Neural crest cell (in vitro differentiated cells): ENCODE data around the gene DDX51. TPM values are rescaled to one million over a fixed set of nuclear protein-coding genes. Genes with fewer than 3 reads are reported as not detected.

ENCODE experiments used
- DNase-seq: peaks from one replicate; pipeline ENCODE4 v3.0.0; 2021; ENCODE audit warnings: low read depth, mixed read lengths, low spot score
- H3K27ac Mint-ChIP-seq: one replicate; pipeline ENCODE4 v1.8.0; 2021; ENCODE audit warnings: mild to moderate bottlenecking, mixed read lengths; ENCODE audit not compliant: unreplicated experiment
- H3K27me3 Mint-ChIP-seq: 2 replicates; pipeline ENCODE4 v1.8.0; 2021; ENCODE audit warnings: low read depth, mild to moderate bottlenecking, mixed read lengths
- H3K36me3 Mint-ChIP-seq: 2 replicates; pipeline ENCODE4 v1.8.0; 2021; ENCODE audit warnings: low read depth, mild to moderate bottlenecking, mixed read lengths
- H3K4me1 Mint-ChIP-seq: 2 replicates; pipeline ENCODE4 v1.8.0; 2021; ENCODE audit warnings: mixed read lengths
- H3K4me3 Mint-ChIP-seq: one replicate; pipeline ENCODE4 v1.8.0; 2021; ENCODE audit warnings: mild to moderate bottlenecking, mixed read lengths
- H3K9me3 Mint-ChIP-seq: 2 replicates; pipeline ENCODE4 v1.8.0; 2021; ENCODE audit warnings: mixed read lengths
- total RNA-seq: library from RNA; stranded (reverse); gene quantifications from 2 replicates; pipeline ENCODE4 v1.2.1, GENCODE V29; 2021
- TF ChIP-seq, protein P1 (sequence below): fragments of 200-600 bp; sonication (generic); conservative IDR thresholded peaks from 2 replicates; pipeline ENCODE4 v1.5.0; 2021; ENCODE audit warnings: antibody characterized with exemption, mild to moderate bottlenecking

DDX51 gene
- total RNA-seq, 1 donor from 2014 or later, result 33.3 TPM

DNA sequence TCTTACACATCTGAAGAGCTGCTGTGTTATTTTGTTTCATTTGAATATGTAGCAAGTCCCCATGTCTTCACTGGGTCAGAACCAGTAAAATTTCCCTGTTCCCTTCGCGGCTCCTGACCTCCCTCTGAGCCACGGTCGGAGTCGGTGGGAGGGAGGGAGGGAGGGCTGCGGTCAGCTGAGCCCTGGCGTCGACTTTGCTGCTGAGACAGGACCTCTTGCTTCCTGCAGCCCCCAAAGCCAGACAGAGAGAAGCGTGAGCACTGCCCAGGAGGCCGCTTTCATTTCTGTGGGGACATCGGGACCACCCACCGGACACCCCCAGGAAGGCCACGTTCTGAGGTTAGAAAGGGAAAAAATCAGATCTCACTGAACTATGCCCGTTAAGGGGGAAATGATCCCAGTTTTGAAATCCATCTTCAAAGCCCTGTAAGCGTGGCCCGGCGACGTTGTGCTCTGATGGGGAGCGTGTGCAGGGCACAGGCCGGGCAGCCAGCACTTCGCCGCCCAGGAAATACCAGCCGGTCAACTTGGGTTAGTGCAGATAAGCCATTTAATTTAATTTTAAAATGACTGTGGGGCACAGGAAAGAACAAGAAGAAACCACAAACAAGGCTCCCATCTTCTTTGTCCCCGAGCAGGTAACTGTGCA lies 42.2 kb upstream of the DDX51 start:
- Mint-ChIP-seq H3K36me3 (no peaks in the 10 kb centered on the region), H3K27ac (no peak overlapping the region), H3K4me3 (no peak overlapping the region), H3K9me3 (no peaks in the 10 kb centered on the region), H3K4me1 (peaks cover 4% of the 10 kb centered on the region), H3K27me3 (peaks cover 85% of the 10 kb centered on the region)
- DNase-seq, result no peak
- TF ChIP-seq, protein P1, sequence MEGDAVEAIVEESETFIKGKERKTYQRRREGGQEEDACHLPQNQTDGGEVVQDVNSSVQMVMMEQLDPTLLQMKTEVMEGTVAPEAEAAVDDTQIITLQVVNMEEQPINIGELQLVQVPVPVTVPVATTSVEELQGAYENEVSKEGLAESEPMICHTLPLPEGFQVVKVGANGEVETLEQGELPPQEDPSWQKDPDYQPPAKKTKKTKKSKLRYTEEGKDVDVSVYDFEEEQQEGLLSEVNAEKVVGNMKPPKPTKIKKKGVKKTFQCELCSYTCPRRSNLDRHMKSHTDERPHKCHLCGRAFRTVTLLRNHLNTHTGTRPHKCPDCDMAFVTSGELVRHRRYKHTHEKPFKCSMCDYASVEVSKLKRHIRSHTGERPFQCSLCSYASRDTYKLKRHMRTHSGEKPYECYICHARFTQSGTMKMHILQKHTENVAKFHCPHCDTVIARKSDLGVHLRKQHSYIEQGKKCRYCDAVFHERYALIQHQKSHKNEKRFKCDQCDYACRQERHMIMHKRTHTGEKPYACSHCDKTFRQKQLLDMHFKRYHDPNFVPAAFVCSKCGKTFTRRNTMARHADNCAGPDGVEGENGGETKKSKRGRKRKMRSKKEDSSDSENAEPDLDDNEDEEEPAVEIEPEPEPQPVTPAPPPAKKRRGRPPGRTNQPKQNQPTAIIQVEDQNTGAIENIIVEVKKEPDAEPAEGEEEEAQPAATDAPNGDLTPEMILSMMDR, result no peak

DNA sequence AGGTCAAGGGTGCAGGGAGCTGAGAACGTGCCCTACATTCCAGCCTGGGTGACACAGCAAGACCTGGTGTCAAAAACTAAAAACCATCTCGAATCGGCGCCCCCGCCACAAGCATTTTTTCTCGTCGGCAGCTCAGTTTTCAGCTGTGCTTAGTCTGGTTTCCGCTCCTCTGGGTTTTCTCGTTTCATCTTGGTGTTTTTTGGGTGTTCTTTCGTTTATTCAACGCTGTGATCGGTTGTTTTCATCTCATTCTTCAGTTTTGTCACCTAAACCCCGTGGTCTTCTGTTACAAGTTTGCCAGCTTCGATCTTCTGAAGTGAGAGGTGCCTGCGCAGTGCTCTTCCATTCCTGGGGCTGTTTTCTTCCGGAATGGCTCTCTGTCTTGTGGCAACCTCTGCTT lies 41.6 kb upstream of the DDX51 start:
- Mint-ChIP-seq H3K36me3 (no peaks in the 10 kb centered on the region), H3K4me1 (peaks cover 4% of the 10 kb centered on the region), H3K27ac (no peak overlapping the region), H3K27me3 (peaks cover 84% of the 10 kb centered on the region), H3K9me3 (no peaks in the 10 kb centered on the region), H3K4me3 (no peak overlapping the region)
- no peak for DNase-seq
- TF ChIP-seq, protein P1, result no peak

DNA sequence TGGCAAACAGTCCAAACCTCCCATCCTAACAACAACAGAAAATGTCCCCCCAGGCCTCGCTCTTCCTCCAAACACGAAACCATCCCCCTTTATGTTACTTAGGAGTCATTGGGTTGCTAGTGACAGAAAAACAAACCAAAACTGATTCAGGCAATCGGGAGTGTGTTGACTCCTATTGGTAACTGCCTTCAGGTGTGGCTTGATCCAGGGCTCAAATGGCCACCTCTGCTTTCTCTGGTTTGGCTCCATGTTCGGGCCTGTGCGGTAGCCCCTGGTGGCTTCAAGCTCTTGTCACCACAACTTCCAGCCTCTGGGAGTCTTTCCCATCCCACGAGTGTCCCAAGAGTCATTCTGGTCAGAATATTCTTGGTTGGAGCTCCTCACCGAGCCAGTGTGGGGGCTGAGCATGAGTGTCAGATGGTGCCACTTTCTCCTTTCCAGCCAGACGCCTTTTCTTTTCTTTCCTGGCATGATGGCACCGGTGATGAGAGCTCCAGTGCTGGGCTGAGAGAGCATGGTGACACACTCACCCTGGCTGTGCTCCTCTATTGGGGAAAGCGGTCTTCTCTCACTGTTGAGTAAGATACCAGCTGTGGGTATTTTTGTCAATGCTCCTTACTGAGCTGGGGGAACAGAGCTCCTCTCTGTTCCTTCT lies 38.7 kb upstream of the DDX51 start:
- no peak overlapping the region for H3K27ac Mint-ChIP-seq
- H3K4me1 Mint-ChIP-seq, result peaks cover 8% of the 10 kb centered on the region
- DNase-seq, result no peak
- TF ChIP-seq, protein P1, result no peak
- peaks cover 85% of the 10 kb centered on the region for H3K27me3 Mint-ChIP-seq
- H3K9me3 Mint-ChIP-seq, result no peaks in the 10 kb centered on the region
- no peaks in the 10 kb centered on the region for H3K36me3 Mint-ChIP-seq
- no peak overlapping the region for H3K4me3 Mint-ChIP-seq

DNA sequence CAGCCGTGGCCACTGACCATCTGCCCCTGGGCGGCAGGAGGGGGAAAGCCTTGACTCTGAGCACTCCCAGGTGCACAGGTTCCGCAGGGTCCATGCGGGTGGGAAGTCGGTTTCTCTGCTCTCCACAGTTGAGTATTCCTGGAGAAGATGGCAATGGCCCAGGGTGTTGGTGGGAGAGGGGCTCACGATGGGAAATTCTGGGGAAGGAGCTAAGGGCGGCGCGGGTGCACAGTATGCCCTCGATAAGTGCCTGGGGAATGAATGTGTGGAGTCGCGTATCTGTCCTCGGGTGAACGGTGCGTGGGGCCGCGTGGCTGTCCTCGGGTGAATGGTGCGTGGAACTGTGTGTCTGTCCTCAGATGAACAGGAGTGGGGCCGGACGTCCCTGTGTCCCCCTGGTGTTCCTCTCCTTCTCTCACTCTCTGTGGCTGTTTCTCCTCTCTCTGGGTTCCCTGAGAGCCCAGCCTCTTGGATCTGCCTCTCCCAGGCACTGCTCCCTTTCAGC lies 38.1 kb upstream of the DDX51 start:
- Mint-ChIP-seq H3K4me3 (no peak overlapping the region), H3K27ac (no peak overlapping the region), H3K9me3 (no peaks in the 10 kb centered on the region), H3K4me1 (peaks cover 8% of the 10 kb centered on the region), H3K27me3 (peaks cover 80% of the 10 kb centered on the region), H3K36me3 (no peaks in the 10 kb centered on the region)
- TF ChIP-seq, protein P1, result no peak
- DNase-seq, result no peak

DNA sequence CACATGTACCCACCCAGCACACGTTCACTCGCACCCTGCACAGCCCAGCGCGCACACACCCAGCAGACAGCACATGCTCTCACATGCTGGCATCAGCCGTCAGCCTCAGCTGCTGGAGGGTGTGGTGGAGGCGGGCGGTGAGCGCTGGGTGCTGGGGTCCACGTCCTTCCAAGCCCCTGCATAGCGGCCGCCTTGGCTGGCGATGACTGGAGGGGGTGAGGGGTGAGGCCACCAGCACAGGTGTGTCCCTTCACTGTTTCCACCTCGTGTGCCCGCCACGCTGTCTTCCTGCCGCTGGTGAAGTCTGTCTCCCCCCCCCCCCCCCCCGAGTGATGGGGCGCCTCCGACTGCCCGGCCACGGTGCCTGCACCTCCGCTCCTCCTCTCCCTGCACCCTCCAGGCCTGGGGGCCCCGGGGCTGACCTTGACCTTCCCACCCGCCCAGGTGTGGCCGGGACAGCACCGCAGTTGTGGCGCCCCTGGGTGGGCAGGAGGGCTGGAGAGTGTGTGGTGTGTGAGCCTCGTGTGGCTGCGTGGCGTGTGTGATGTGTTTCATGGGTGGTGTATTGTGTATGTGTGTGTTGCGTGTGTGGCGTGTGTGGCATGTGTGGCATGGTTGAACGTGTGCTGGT lies 37.6 kb upstream of the DDX51 start:
- Mint-ChIP-seq H3K27me3 (peaks cover 80% of the 10 kb centered on the region), H3K36me3 (no peaks in the 10 kb centered on the region), H3K9me3 (no peaks in the 10 kb centered on the region), H3K4me3 (no peak overlapping the region), H3K27ac (no peak overlapping the region), H3K4me1 (peaks cover 8% of the 10 kb centered on the region)
- DNase-seq, result no peak
- TF ChIP-seq, protein P1, result no peak
